Right lobe of liver (tissue), 6 donors: ENCODE data around the gene RTTN. TPM values are rescaled to one million over a fixed set of nuclear protein-coding genes. Genes with fewer than 3 reads are reported as not detected.

ENCODE experiments used
- ATAC-seq, 4 donors: fragments of 200-7000 bp; cut with Tn5 transposase; one replicate each; pipeline ENCODE4 v1.9.1; 2020; ENCODE audit warnings: mild to moderate bottlenecking in 4 of 4, moderate library complexity in 4 of 4
- DNase-seq, 3 donors: peaks; one replicate each; pipeline ENCODE4 v3.0.0-alpha.2; 2020
- H3K27ac ChIP-seq, 3 donors: fragments of 200-600 bp; one replicate each; pipeline ENCODE4 v1.8.0; 2022
- H3K27me3 ChIP-seq, 2 donors: fragments of 200-600 bp; one replicate each; pipeline ENCODE4 v1.8.0; 2022
- H3K36me3 ChIP-seq, 4 donors: fragments of 200-600 bp; sonication (generic) in 1 of 4; one replicate each; pipeline versions ENCODE4 v1.5.1 to v1.8.0; 2017 to 2022; ENCODE audit warnings: control low read depth in 1 of 4
- H3K4me1 ChIP-seq, 4 donors: fragments of 200-600 bp; sonication (generic) in 1 of 4; one replicate each; pipeline versions ENCODE4 v1.5.1 to v1.8.0; 2017 to 2022; ENCODE audit warnings: control low read depth in 1 of 4
- H3K4me3 ChIP-seq, 3 donors: fragments of 200-600 bp; one replicate each; pipeline ENCODE4 v1.8.0; 2022
- H3K9me3 ChIP-seq, 4 donors: fragments of 200-600 bp; sonication (generic) in 1 of 4; one replicate each; pipeline versions ENCODE4 v1.5.1 to v1.8.0; 2017 to 2022; ENCODE audit warnings: control low read depth in 1 of 4
- CTCF ChIP-seq, 4 donors: fragments of 200-600 bp in 3 of 4; fragments of 450-650 bp in 1 of 4; IDR thresholded peaks; one replicate each; pipeline versions ENCODE4 v1.5.1 to v1.8.0; 2016 to 2022; ENCODE audit warnings: antibody characterized with exemption in 4 of 4, mild to moderate bottlenecking in 2 of 4
- POLR2A ChIP-seq: fragments of 450-650 bp; IDR thresholded peaks from one replicate; pipeline ENCODE4 v1.6.1; 2017; ENCODE audit warnings: antibody characterized with exemption, mild to moderate bottlenecking
- WGBS: methylation state at CpG from one replicate; pipeline ENCODE4 v1.1.6; 2018; ENCODE audit warnings: low coverage, low lambda C conversion rate; ENCODE audit not compliant: insufficient coverage; ENCODE audit errors: missing lambda C conversion rate; 5-methylcytosine and 5-hydroxymethylcytosine counted together
- intact Hi-C, 2 donors: fragments of 100-400 bp; cut with DNase I; formaldehyde crosslinking; loops; one replicate each; pipeline versions ENCODE4 v1.11.2 to v1.14.1; 2022
- total RNA-seq, 6 experiments: library from RNA; depleted of rRNA in 2 of 6; stranded (reverse); fragments of >200 nt in 2 of 6; fragmentation: NEBNext Ultra II Directional in 3 of 6; extraction: Animal tissue kit (Norgen Biotek cat#: 25700) in 3 of 6; gene quantifications; one replicate each; pipeline versions ENCODE4 v1.1.0 to v1.2.4, GENCODE V29; 2016 to 2023
- donor health status: DM: no; HTN: yes; CAD: no.
- donor health status: DM: no; HTN: no; CAD: no.
- donor health status: DM: no; HTN: no; CAD: no.
- donor health status: DM: no; HTN: yes; CAD: no.
- donor health status: DM: no; HTN: yes; CAD: no.

Gene RTTN
- total RNA-seq, 6 experiments from 2014 or later, result 2.3 to 7.4 (median 6.5) TPM

DNA sequence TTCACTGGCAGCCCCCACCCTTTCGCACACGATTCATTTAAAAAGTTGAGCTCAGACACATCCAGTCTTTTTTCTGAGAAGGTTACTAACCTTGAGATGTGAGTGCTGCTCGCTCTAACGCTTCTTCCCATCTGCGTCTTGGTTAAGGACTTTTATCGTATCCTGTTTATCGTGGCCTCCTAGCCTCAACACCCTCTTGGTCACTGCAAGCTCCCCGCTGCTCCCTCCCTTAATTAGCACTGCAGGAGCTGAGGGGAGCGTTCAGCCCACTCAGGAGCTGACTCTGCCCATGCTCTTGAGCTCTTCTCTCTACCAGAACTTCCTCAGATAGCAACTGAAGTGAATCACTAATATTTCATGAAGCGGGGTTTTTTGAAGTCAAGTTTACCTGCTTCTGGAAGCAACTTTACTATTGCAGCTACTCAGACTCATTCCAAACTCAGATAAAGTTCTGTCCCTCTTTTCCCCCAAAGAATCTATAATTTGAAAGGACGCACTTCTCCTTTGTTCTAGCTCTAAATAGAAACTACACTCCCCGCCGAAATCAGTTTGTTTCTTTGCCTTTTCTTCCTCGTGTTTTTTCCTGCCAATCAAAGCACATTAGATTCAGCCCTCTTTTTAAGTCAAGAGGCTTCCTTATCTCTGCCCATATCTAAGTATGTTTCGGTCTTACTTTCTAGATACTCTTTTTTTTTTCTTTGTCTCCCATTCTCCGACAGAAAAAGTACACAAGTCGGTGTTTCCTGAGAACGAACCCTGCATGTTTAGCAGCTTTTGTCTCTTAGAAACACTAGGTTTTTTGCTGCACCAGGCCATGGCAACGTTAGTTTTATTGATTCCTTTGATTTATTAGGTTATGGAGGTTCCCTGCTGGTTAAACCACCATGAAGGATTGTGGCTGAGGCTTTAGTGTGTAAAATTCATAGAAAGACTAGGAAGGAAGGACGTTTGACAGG is 248.5 kb downstream of the RTTN start:
- no peaks in the 10 kb centered on the region for H3K36me3 ChIP-seq

GRCh38 chr18:69956057-69956456 is 249.4 kb downstream of the RTTN start:
- no peak for DNase-seq
- WGBS, result 61% methylated on average over 3 of the region's 5 CpGs

More for the DNA sequence above, 248.5 kb downstream of the RTTN start:
- Histone ChIP-seq H3K9me3 (no peaks in the 10 kb centered on the region), H3K4me1 (no peaks in the 10 kb centered on the region), H3K27ac (peak overlapping the region; percentile 1 to 18 (median 11)), H3K4me3 (peak overlapping the region in 1 of 3 donors; percentile 21), H3K27me3 (no peaks in the 10 kb centered on the region)
- ATAC-seq (peak; percentile 40 to 54 (median 46)), DNase-seq (no peak)
- intact Hi-C loops, result no loop called here
- no peak for TF ChIP-seq CTCF (IDR thresholded peaks at IDR 0.05)
- no peak for TF ChIP-seq POLR2A
- WGBS, result 55% methylated on average over 19 of the region's 20 CpGs

GRCh38 chr18:69954719-69955480 is 250.6 kb downstream of the RTTN start:
- Histone ChIP-seq H3K36me3 (no peaks in the 10 kb centered on the region), H3K4me3 (no peak overlapping the region), H3K27me3 (no peaks in the 10 kb centered on the region), H3K9me3 (no peaks in the 10 kb centered on the region), H3K27ac (no peak overlapping the region), H3K4me1 (no peaks in the 10 kb centered on the region)
- DNase-seq (no peak), ATAC-seq (no peak)
- 40% methylated on average over 4 of the region's 5 CpGs for WGBS
- TF ChIP-seq POLR2A, result no peak
- TF ChIP-seq CTCF (IDR thresholded peaks at IDR 0.05), result no peak
- intact Hi-C loops, result no loop called here

More at GRCh38 chr18:69956057-69956456, 249.4 kb downstream of the RTTN start:
- Histone ChIP-seq H3K9me3 (no peaks in the 10 kb centered on the region), H3K27ac (peak overlapping the region; percentile 5 to 18 (median 11)), H3K36me3 (no peaks in the 10 kb centered on the region), H3K27me3 (no peaks in the 10 kb centered on the region), H3K4me1 (no peaks in the 10 kb centered on the region), H3K4me3 (no peak overlapping the region)
- peak in 2 of 4 donors; percentile 21 to 23 for ATAC-seq
- intact Hi-C loops, result no loop called here
- TF ChIP-seq POLR2A, result no peak
- TF ChIP-seq CTCF (IDR thresholded peaks at IDR 0.05), result no peak

DNA sequence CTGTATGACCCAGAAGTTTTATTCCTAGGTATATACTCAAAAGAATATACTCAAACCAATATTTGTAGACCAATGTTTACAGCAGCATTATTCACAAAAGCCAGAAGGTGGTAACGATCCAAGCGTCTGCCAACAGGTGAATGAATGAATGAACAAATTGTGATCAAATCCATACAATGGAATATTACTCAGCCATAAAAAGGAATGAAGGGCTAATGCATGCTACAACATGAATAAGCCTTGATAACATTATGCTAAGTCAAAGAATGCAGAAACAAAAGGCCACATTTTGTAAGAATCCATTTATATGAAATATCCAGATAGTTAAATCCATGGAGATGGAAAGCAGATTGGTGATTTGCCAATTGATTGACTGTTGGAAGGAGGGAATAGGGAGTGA is 252.3 kb downstream of the RTTN start:
- H3K9me3 ChIP-seq, result no peaks in the 10 kb centered on the region
- intact Hi-C loops, result no loop called here
- no peak overlapping the region for H3K27ac ChIP-seq
- no peaks in the 10 kb centered on the region for H3K4me1 ChIP-seq
- no peaks in the 10 kb centered on the region for H3K27me3 ChIP-seq
- no peak for ATAC-seq
- DNase-seq, result no peak
- H3K4me3 ChIP-seq, result no peak overlapping the region
- 91% methylated on average over 2 of the region's 2 CpGs for WGBS
- TF ChIP-seq CTCF (IDR thresholded peaks at IDR 0.05) (no peak), POLR2A (no peak)
- H3K36me3 ChIP-seq, result no peaks in the 10 kb centered on the region

Other genes with a start within 250 kb of the RTTN start
- 10 to 100 TPM; 11.7 to 18.0 (median 14.0) TPM for gene SOCS6, start 83.4 kb upstream of the RTTN start, total RNA-seq